Nucleus accumbens (tissue), 56 donors: ENCODE results near the gene DNM3.

Experiments used
- DNase-seq, 56 donors: peaks; one replicate each; lab custom pipeline; 2025; lab: John Stamatoyannopoulos, UW

Gene DNM3

DNA sequence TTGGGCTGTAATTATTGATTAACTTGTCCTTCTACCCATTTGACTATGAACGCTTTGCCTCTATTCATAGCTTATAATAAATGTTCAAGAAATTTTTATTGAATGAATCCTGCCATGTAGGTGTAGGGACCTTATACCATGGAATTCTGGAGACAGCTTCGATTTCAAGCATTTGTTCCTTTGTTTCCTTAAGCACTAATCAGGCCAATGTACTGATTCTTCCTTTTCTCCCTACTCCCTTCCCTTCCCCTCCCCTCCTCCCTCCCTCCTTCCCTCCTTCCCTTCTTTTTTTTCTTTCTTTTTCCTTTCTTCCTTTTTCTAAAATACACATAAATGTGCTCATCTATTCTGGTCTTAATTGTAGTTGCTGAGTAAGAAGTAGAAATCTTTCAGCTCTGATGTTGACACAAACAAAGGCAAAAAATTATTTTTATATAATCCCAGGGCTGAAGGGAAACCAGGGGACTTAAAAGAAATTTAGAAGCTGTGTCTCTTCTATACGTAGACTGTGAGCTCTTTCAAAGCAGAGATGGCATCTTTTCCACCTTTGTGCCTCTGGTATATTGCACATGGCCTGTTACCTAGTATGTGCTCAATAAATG, 24.9 kb upstream of the DNM3 start:
- no peak for DNase-seq

- DNase-seq: peak in 17 of 56 donors; percentile 1 to 87 (median 22)
Observed at GRCh38 chr1:171817511-171818265, 23.6 kb upstream of the DNM3 start.

GRCh38 chr1:171819946-171820345, 21.4 kb upstream of the DNM3 start:
- DNase-seq: peak in 24 of 56 donors; percentile 3 to 57 (median 24)

- DNase-seq: no peak
Observed at GRCh38 chr1:171826973-171827372, 14.3 kb upstream of the DNM3 start.

GRCh38 chr1:171828794-171829193, 12.5 kb upstream of the DNM3 start:
- DNase-seq: no peak

- DNase-seq: no peak
Observed at GRCh38 chr1:171833091-171833825, 8.0 kb upstream of the DNM3 start.

DNA sequence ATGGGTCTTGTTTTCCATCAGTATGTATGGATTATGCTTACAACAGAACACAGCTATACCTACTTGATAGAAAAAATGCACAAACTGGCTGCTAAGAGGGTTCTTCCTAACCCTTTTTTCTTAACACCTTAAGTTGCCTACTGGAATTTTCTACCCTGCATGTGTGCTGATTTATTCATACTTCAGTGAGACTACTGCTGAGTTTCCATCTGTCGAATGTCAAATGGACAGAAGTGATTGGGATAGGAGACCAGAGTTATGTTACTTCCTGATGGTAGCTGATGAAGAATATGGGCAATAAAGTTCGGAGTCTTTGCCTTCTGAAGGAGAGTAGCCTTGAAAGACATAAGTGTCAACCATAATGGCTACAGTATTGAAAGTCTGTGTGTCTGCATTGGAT, 6.5 kb upstream of the DNM3 start:
- no peak for DNase-seq

DNA sequence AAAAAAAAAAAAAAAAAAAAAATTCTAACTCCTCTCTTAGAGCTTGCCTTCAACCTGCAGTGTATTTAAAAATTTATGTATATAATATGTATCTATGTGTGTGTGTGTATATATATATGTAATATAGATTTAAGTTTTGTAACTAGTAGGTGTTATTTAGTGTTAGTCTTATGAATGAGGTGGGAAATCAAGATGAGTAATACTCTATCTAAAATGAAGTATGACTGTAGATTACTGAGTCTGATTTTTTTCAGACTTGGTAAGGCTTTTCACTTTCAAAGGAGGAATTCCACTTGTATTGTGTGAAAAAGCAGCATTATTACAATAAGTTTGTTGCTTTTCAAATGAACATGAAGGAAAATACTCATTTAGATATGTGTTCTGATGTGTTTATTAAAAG, 5.4 kb upstream of the DNM3 start:
- no peak for DNase-seq

GRCh38 chr1:171841931-171842761, 848 bp downstream of the DNM3 start:
- peak in 51 of 56 donors; percentile 9 to 81 (median 49) for DNase-seq

- DNase-seq: no peak
Observed at GRCh38 chr1:171844381-171844780, 3.1 kb downstream of the DNM3 start.

DNA sequence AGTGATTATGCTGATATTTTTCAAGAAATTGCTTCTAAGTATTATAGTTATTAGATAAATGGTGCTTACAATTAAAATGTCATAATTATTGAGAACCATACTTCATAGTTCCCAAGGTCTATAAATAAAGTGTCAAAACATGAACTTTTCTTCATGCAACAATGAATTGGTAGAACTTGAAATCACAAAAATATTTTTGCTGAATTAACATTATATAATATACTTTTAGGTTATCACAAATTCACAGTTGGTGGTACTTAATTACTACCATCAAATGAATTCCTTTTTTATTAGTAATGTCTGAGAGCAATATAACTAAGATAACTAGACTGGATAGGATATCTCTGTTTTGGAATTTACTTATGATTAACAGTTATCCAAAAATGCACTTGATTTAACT, 4.7 kb downstream of the DNM3 start:
- no peak for DNase-seq

- DNase-seq: peak in 1 of 56 donors; percentile 2
Observed at GRCh38 chr1:171849245-171849898, 8.1 kb downstream of the DNM3 start.

DNA sequence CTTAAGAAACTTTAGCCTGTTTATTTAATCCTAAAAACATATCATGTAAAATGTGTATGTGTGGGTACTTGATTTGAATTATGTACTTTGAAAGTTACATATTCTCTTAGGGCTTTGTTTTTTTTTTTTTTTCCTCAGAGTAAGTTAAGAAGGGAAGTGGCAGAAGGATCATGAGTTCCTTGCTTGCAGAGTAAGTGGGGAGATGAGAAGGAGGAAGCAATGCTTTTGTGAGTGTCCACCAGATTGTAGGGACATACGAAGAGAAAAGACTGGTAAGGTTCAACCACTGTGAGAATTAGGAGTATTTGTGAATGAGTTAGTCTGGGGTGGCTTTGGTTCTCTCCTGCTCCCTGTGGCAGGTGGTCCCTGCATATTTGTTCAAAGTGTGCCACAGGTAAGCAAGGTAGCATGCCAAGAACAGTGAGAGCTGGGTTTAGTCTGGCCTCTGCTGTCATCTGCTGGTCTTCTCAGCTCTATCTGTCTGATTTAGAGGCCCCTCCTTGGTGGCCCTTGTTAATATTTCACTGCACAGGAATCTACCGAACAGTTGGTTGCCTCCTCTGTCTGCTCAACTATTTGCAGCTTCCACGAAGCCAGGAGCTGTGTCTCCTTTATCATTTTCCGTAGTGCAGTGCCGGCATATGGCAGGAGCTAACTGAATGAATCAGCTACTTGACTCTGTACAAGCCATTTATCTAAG, 9.5 kb downstream of the DNM3 start:
- DNase-seq: no peak

- no peak for DNase-seq
Observed at GRCh38 chr1:171852272-171852671, 11.0 kb downstream of the DNM3 start.

GRCh38 chr1:171855381-171855780, 14.1 kb downstream of the DNM3 start:
- no peak for DNase-seq

- DNase-seq: no peak
Observed at GRCh38 chr1:171858696-171859095, 17.4 kb downstream of the DNM3 start.

GRCh38 chr1:171860696-171861095, 19.4 kb downstream of the DNM3 start:
- no peak for DNase-seq

DNA sequence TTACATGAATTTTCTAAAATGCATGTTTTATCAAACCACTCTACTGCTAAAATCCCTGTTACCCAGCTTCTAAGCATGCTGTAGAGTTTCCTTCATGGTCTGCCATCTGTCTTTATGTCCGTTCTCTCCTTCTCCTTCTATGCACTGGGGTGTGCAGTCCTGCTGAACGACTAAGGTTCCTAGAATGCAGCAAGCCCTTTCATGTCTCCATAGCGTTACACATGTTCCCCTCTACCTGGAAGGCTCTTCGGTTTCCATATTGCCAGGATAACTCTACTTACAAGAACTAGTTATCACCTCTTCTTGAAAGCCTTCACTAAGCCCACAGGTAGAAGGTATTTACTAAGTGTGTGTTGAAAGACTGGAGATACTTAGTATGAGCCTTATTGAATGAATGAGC, 22.2 kb downstream of the DNM3 start:
- DNase-seq: no peak

- no peak for DNase-seq
Observed at GRCh38 chr1:171864308-171864707, 23.0 kb downstream of the DNM3 start.

- DNase-seq: no peak
Observed at GRCh38 chr1:171865106-171865505, 23.8 kb downstream of the DNM3 start.
